GM10847 (cell line): ENCODE measurements around the gene FGF6.

Experiments used
- POLR2A ChIP-seq: IDR thresholded peaks from 2 replicates; pipeline ENCODE4 v1.6.1; 2011; ENCODE audit not compliant: insufficient read length; ENCODE audit errors: extremely low read depth

Gene FGF6

GRCh38 chr12:4434706-4435425 is 10.7 kb downstream of the FGF6 start:
- TF ChIP-seq POLR2A: no peak

GRCh38 chr12:4434301-4434700 is 11.3 kb downstream of the FGF6 start:
- TF ChIP-seq POLR2A: no peak

GRCh38 chr12:4433745-4434058 is 11.9 kb downstream of the FGF6 start:
- no peak for TF ChIP-seq POLR2A

GRCh38 chr12:4432878-4433744 is 12.5 kb downstream of the FGF6 start:
- no peak for TF ChIP-seq POLR2A

GRCh38 chr12:4431866-4432265 is 13.7 kb downstream of the FGF6 start:
- TF ChIP-seq POLR2A: no peak

GRCh38 chr12:4431436-4431835 is 14.2 kb downstream of the FGF6 start:
- TF ChIP-seq POLR2A: no peak

- TF ChIP-seq POLR2A: no peak
These were observed 21.2 kb downstream of the FGF6 start for GRCh38 chr12:4424422-4424821.

GRCh38 chr12:4423528-4424195 is 22.0 kb downstream of the FGF6 start:
- no peak for TF ChIP-seq POLR2A

- no peak for TF ChIP-seq POLR2A
These were observed 22.6 kb downstream of the FGF6 start for GRCh38 chr12:4422985-4423384.

GRCh38 chr12:4421590-4422031 is 24.0 kb downstream of the FGF6 start:
- no peak for TF ChIP-seq POLR2A

- no peak for TF ChIP-seq POLR2A
These were observed 25.4 kb downstream of the FGF6 start for GRCh38 chr12:4420138-4420670.

- no peak for TF ChIP-seq POLR2A
These were observed 26.7 kb downstream of the FGF6 start for GRCh38 chr12:4418913-4419312.

GRCh38 chr12:4417936-4418335 is 27.7 kb downstream of the FGF6 start:
- no peak for TF ChIP-seq POLR2A

- no peak for TF ChIP-seq POLR2A
These were observed 28.2 kb downstream of the FGF6 start for GRCh38 chr12:4417455-4417854.

GRCh38 chr12:4416276-4416675 is 29.3 kb downstream of the FGF6 start:
- TF ChIP-seq POLR2A: no peak

- no peak for TF ChIP-seq POLR2A
These were observed 33.1 kb downstream of the FGF6 start for GRCh38 chr12:4412465-4412864.
